Measurements from ENCODE around the gene HS3ST5. TPM values are rescaled to one million over a fixed set of nuclear protein-coding genes. Genes with fewer than 3 reads are reported as not detected.

HS3ST5 gene
- total RNA-seq, 1 experiment from 2014 or later: 14.4 TPM

DNA sequence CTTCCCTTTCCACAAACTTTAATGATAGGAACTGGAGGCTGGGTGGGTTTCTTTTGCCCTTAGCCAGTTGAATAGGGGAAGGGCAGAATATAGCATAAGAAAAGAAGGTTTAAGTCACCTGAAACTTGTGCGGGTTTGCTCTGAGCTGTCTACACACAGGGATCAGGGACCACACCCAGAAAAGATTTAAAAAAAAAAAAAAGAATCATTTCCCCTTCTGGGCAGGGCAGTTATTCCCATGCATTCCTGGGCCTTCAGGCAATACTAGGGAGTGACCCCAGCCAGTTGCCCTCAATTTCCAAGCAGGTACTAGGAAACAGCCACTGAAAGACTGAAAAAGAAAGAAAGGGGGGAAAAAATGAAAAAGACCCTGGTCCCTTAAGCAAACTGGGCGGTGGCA, 332.3 kb downstream of the HS3ST5 start:
- Histone ChIP-seq H4K8ac (replicated peaks; ENCODE audit: insufficient read length, low read depth, low read length) (no peak overlapping the region), H3K9ac (ENCODE audit: extremely low read depth, insufficient read length, low read length) (no peak overlapping the region), H4K5ac (ENCODE audit: insufficient read length, low read depth, low read length) (no peak overlapping the region), H2BK15ac (ENCODE audit: low read depth, low read length) (no peak overlapping the region), H2BK120ac (ENCODE audit: low read depth, low read length, poor library complexity, severe bottlenecking) (no peak overlapping the region), H3K79me2 (ENCODE audit: insufficient read depth, low read length) (no peaks in the 10 kb centered on the region), H3K4me1 (ENCODE audit: insufficient read depth, low read length) (peaks cover 18% of the 10 kb centered on the region; the same call in 1 of the 2 replicates), H3K56ac (ENCODE audit: insufficient read length, low read depth, low read length) (no peak overlapping the region), H3K14ac (ENCODE audit: insufficient read depth, low read length) (no peak overlapping the region), H2AK5ac (ENCODE audit: insufficient read length, low read length) (no peak overlapping the region), H3T11ph (ENCODE audit: low read length) (no peak overlapping the region), H3K4me2 (ENCODE audit: insufficient read depth, insufficient read length, low read length) (no peak overlapping the region), H2BK12ac (ENCODE audit: insufficient read length, low read depth, low read length) (no peak overlapping the region), H3K23me2 (ENCODE audit: insufficient read length, low read depth, low read length, poor library complexity, severe bottlenecking) (no peaks in the 10 kb centered on the region), H3K27ac (ENCODE audit: insufficient read length, low read depth, low read length) (no peak overlapping the region), H2BK5ac (ENCODE audit: insufficient read length, low read length) (no peak overlapping the region), H3K23ac (ENCODE audit: insufficient read length, low read depth, low read length) (no peak overlapping the region), H3K27me3 (ENCODE audit: insufficient read depth, low read length) (no peaks in the 10 kb centered on the region), H3K18ac (ENCODE audit: insufficient read length, low read depth, low read length) (no peak overlapping the region), H3K9me3 (ENCODE audit: control insufficient read depth, low read depth, low read length) (no peaks in the 10 kb centered on the region), H4K91ac (ENCODE audit: insufficient read length, low read depth, low read length) (no peak overlapping the region), H4K20me1 (ENCODE audit: control insufficient read depth, insufficient read depth, insufficient read length) (no peaks in the 10 kb centered on the region), H3K4ac (ENCODE audit: low read depth, low read length) (no peak overlapping the region), H3K79me1 (ENCODE audit: insufficient read depth, low read depth, low read length, poor library complexity, severe bottlenecking) (no peaks in the 10 kb centered on the region), H2BK20ac (ENCODE audit: low read depth, low read length, poor library complexity, severe bottlenecking) (no peak overlapping the region), H2AFZ (ENCODE audit: low read length) (no peak overlapping the region)
- peaks cover 0 to 5% (median 2%) of the 10 kb centered on the region in 3 experiments; a peak in 1 of 7 replicates for H3K36me3 Mint-ChIP-seq (ENCODE audit: insufficient read depth in 1 of 3, low read depth in 3 of 3)
- WGBS (ENCODE audit: extremely low coverage, insufficient read length, low lambda C conversion rate): no CpG with 5 or more reads among the region's 2 CpGs
- H3K4me1 Mint-ChIP-seq: peaks cover 16 to 49% of the 10 kb centered on the region in 2 experiments
- no peaks in the 10 kb centered on the region; a peak in 1 of 5 replicates for H3K9me3 Mint-ChIP-seq
- TF ChIP-seq, protein P1, sequence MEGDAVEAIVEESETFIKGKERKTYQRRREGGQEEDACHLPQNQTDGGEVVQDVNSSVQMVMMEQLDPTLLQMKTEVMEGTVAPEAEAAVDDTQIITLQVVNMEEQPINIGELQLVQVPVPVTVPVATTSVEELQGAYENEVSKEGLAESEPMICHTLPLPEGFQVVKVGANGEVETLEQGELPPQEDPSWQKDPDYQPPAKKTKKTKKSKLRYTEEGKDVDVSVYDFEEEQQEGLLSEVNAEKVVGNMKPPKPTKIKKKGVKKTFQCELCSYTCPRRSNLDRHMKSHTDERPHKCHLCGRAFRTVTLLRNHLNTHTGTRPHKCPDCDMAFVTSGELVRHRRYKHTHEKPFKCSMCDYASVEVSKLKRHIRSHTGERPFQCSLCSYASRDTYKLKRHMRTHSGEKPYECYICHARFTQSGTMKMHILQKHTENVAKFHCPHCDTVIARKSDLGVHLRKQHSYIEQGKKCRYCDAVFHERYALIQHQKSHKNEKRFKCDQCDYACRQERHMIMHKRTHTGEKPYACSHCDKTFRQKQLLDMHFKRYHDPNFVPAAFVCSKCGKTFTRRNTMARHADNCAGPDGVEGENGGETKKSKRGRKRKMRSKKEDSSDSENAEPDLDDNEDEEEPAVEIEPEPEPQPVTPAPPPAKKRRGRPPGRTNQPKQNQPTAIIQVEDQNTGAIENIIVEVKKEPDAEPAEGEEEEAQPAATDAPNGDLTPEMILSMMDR (conservative IDR thresholded peaks at IDR 0.05): no peak
- H3K27me3 Mint-ChIP-seq (ENCODE audit: low read depth): no peaks in the 10 kb centered on the region
- H3K4me3 Mint-ChIP-seq: no peak overlapping the region
- peak overlapping the region in 2 of 3 experiments; percentile 74 to 87; a peak in 2 of 7 replicates for H3K27ac Mint-ChIP-seq
- DNase-seq: no peak
